Activated CD4-positive, alpha-beta T cell treated with anti-CD3 and anti-CD28 coated beads, Interleukin-2, amount 10 ng/mL, durations not matched to agents 24 days and 14 days (primary cell): ENCODE measurements around the gene SCN8A. TPM values are rescaled to one million over a fixed set of nuclear protein-coding genes. Genes with fewer than 3 reads are reported as not detected.
"Not testable (repeated sequence)": the region's sequence is repeated elsewhere in the genome, so short reads cannot be mapped to it uniquely, and the experiment has no call there.

ENCODE experiments used
- DNase-seq: peaks from one replicate; pipeline ENCODE4 v3.0.0; 2022
- H3K27ac Mint-ChIP-seq: one replicate; pipeline ENCODE4 v1.8.0; 2022; ENCODE audit warnings: mild to moderate bottlenecking, mixed read lengths
- H3K27me3 Mint-ChIP-seq: one replicate; pipeline ENCODE4 v1.8.0; 2022; ENCODE audit warnings: mixed read lengths
- H3K36me3 Mint-ChIP-seq: one replicate; pipeline ENCODE4 v1.8.0; 2022; ENCODE audit warnings: low read depth, mild to moderate bottlenecking, mixed read lengths
- H3K4me1 Mint-ChIP-seq: one replicate; pipeline ENCODE4 v1.8.0; 2021; ENCODE audit warnings: mixed read lengths
- H3K4me3 Mint-ChIP-seq: one replicate; pipeline ENCODE4 v1.8.0; 2022; ENCODE audit warnings: mild to moderate bottlenecking, moderate library complexity, mixed read lengths
- H3K9me3 Mint-ChIP-seq: one replicate; pipeline ENCODE4 v1.8.0; 2021; ENCODE audit warnings: mixed read lengths
- intact Hi-C: fragments of 100-400 bp; cut with micrococcal nuclease; formaldehyde crosslinking; loops from one replicate; pipeline ENCODE4 v1.15.1; 2023
- total RNA-seq: library from RNA; stranded (reverse); gene quantifications from 2 replicates; pipeline ENCODE4 v1.2.3, GENCODE V29; 2022

SCN8A gene
- total RNA-seq, 1 donor from 2014 or later, result 0.12 TPM

DNA sequence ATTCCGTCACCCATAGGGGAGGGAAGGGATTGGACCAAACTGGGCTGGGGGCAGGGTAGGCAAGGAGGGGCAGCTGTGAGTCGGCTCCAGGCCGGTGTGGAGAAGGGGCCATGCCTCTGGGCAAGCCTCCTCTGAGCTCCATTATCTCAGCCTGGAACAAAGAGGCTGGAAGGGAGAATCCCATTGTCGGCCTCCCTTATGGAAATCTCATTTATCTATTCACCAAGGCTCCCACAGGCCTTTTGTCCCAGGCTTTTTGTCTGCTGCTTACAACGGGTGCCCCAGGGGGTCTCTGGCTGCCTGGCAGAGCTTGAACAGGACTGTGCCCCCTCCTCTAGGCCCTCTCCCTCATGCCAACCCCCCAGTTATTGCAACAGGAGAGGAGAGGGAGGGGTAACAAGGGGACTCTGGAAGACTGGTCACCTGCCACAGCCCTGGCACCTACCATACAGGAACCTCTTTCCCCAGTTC, 238.0 kb downstream of the SCN8A start:
- Mint-ChIP-seq H3K36me3 (no peaks in the 10 kb centered on the region), H3K9me3 (no peaks in the 10 kb centered on the region), H3K27me3 (peaks cover 30% of the 10 kb centered on the region), H3K4me1 (peaks cover 29% of the 10 kb centered on the region), H3K27ac (no peak overlapping the region), H3K4me3 (no peak overlapping the region)
- intact Hi-C loops, result loop anchor here (5.0 to 10.0 kb wide), 2 partner anchors 46 to 143 kb away; no protein-coding TSS in a partner anchor
- no peak for DNase-seq

DNA sequence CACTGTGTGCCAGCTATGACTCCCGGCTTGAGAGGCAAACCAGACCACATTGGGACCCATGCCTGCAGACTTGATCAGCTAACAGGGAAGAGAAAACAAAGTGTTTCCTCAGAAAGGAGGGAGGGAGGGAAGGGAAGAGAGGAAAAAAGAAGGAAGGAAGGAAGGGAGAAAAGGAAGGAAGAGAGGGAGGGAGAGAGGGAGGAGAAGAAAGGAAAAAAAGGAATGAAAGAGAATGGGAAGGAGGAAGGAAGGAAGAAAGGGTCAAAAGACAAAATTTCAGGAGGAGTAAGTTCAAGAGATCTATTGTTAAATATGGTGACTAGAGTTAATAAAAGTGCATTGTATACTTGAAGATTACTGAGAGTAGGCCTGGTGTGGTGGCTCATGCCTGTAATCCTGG, 238.6 kb downstream of the SCN8A start:
- no peaks in the 10 kb centered on the region for H3K36me3 Mint-ChIP-seq
- no peaks in the 10 kb centered on the region for H3K9me3 Mint-ChIP-seq
- peaks cover 29% of the 10 kb centered on the region for H3K4me1 Mint-ChIP-seq
- no peak for DNase-seq
- H3K4me3 Mint-ChIP-seq, result no peak overlapping the region
- no peak overlapping the region for H3K27ac Mint-ChIP-seq
- H3K27me3 Mint-ChIP-seq, result peaks cover 30% of the 10 kb centered on the region
- intact Hi-C loops, result loop anchor here (5.0 to 10.0 kb wide), 2 partner anchors 45 to 143 kb away; no protein-coding TSS in a partner anchor

- intact Hi-C loops, H3K27ac Mint-ChIP-seq, DNase-seq, H3K9me3 Mint-ChIP-seq, H3K36me3 Mint-ChIP-seq, H3K4me3 Mint-ChIP-seq: not testable (repeated sequence)
- H3K4me1 Mint-ChIP-seq, result peaks cover 29% of the 10 kb centered on the region
- peaks cover 32% of the 10 kb centered on the region for H3K27me3 Mint-ChIP-seq
Measured at GRCh38 chr12:51831817-51832216, 240.8 kb downstream of the SCN8A start.

- peak; percentile 69 for DNase-seq
- Mint-ChIP-seq H3K36me3 (no peaks in the 10 kb centered on the region), H3K27me3 (peaks cover 33% of the 10 kb centered on the region), H3K4me1 (peaks cover 24% of the 10 kb centered on the region), H3K4me3 (peak overlapping the region; percentile 32), H3K9me3 (no peaks in the 10 kb centered on the region), H3K27ac (no peak overlapping the region)
- intact Hi-C loops, result no loop called here
Measured at GRCh38 chr12:51832354-51833107, 241.5 kb downstream of the SCN8A start.

DNA sequence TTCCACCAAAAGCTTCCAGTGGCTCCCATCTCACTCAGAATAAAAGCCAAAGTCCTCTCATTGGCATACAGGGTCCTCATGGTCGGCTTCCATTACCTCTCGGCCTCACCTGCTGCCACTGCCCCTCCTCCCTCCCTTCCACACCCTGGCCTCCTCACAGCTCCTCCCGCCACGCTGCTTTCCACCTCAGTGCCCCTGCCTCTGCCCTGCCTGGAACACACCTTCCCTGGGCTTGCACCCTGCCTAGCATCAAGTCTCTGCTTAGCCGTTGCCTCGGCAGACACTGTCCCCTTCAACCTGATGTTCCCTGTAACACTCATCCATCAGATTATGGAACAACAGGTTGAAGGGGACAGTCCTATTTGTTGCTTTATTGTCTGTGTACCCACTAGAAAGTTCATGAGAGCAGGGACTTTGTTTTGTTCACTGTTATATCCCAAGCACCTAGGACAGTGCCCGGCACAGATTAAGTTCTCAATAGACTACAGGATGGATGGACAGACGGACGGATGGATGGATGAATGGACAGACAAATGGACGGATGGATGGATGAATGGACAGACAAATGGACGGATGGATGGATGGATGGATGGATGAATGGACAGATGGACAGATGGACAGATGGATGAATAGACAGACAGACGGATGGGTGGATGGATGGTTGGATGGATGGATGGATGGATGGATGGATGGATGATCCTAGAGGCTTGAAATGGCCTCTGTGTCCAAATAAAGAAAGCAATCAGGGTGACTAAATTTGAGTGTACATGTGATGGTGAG, 242.6 kb downstream of the SCN8A start:
- peaks cover 37% of the 10 kb centered on the region for H3K27me3 Mint-ChIP-seq
- H3K4me3 Mint-ChIP-seq, result no peak overlapping the region
- intact Hi-C loops, result no loop called here
- H3K36me3 Mint-ChIP-seq, result no peaks in the 10 kb centered on the region
- H3K9me3 Mint-ChIP-seq, result no peaks in the 10 kb centered on the region
- H3K27ac Mint-ChIP-seq, result no peak overlapping the region
- DNase-seq, result no peak
- H3K4me1 Mint-ChIP-seq, result peaks cover 13% of the 10 kb centered on the region

DNA sequence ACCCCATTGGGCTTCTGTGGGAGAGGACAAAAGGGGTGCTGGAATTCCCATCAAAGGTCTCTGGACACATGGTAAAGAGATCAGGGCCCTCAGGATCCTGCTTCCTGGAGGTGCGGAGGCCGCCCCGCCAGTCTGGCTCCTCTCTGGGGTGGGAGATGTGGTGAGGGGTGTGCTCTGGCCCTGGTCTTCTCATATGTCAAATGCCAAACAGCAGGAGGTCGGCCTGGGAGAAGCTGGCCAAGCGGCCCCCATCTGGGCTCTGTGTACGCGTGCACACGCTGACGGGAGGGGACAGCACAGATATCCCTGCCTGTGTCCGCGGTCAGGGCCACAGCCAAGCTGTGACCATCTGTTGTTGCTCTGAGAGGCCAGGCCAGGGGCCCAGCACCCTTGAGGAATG, 243.4 kb downstream of the SCN8A start:
- Mint-ChIP-seq H3K36me3 (no peaks in the 10 kb centered on the region), H3K9me3 (no peaks in the 10 kb centered on the region), H3K4me3 (no peak overlapping the region), H3K27ac (no peak overlapping the region), H3K27me3 (peaks cover 41% of the 10 kb centered on the region), H3K4me1 (peaks cover 12% of the 10 kb centered on the region)
- no peak for DNase-seq
- intact Hi-C loops, result no loop called here

- Mint-ChIP-seq H3K4me1 (peaks cover 12% of the 10 kb centered on the region), H3K9me3 (no peaks in the 10 kb centered on the region), H3K27me3 (peaks cover 36% of the 10 kb centered on the region), H3K36me3 (no peaks in the 10 kb centered on the region), H3K4me3 (no peak overlapping the region), H3K27ac (no peak overlapping the region)
- no peak for DNase-seq
- intact Hi-C loops, result no loop called here
Measured at GRCh38 chr12:51836041-51836826, 245.2 kb downstream of the SCN8A start.

GRCh38 chr12:51836827-51837173, 245.8 kb downstream of the SCN8A start:
- H3K36me3 Mint-ChIP-seq, result no peaks in the 10 kb centered on the region
- no peak for DNase-seq
- no peak overlapping the region for H3K4me3 Mint-ChIP-seq
- H3K4me1 Mint-ChIP-seq, result peaks cover 12% of the 10 kb centered on the region
- H3K27me3 Mint-ChIP-seq, result peaks cover 33% of the 10 kb centered on the region
- no peak overlapping the region for H3K27ac Mint-ChIP-seq
- H3K9me3 Mint-ChIP-seq, result no peaks in the 10 kb centered on the region
- intact Hi-C loops, result no loop called here

- Mint-ChIP-seq H3K9me3 (no peaks in the 10 kb centered on the region), H3K4me1 (peaks cover 10% of the 10 kb centered on the region), H3K36me3 (no peaks in the 10 kb centered on the region), H3K27ac (no peak overlapping the region), H3K4me3 (no peak overlapping the region), H3K27me3 (peaks cover 30% of the 10 kb centered on the region)
- no peak for DNase-seq
- intact Hi-C loops, result no loop called here
Measured at GRCh38 chr12:51837286-51837685, 246.3 kb downstream of the SCN8A start.

DNA sequence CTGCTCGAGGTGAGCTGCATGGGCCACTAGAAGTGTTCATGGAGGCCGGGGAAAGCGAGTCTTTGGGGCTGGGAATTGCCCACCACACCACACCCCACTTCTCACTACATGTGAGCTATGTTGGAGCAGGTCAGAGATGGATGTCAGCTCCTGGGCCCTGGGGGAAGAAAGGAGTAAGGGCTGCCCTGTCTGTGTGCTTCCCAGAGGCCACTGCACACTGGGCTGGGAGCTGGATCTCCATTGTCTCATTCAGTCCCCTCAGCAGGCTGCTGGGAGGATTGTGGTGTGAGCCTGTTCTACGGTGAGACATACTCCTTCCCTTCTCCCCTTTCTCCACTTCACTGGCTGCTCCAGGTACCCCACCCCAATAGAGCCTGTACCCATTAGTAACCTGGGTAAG, 247.0 kb downstream of the SCN8A start:
- peaks cover 26% of the 10 kb centered on the region for H3K27me3 Mint-ChIP-seq
- H3K9me3 Mint-ChIP-seq, result no peaks in the 10 kb centered on the region
- no peak overlapping the region for H3K4me3 Mint-ChIP-seq
- H3K4me1 Mint-ChIP-seq, result peaks cover 3% of the 10 kb centered on the region
- no peak overlapping the region for H3K27ac Mint-ChIP-seq
- DNase-seq, result no peak
- intact Hi-C loops, result no loop called here
- H3K36me3 Mint-ChIP-seq, result no peaks in the 10 kb centered on the region

DNA sequence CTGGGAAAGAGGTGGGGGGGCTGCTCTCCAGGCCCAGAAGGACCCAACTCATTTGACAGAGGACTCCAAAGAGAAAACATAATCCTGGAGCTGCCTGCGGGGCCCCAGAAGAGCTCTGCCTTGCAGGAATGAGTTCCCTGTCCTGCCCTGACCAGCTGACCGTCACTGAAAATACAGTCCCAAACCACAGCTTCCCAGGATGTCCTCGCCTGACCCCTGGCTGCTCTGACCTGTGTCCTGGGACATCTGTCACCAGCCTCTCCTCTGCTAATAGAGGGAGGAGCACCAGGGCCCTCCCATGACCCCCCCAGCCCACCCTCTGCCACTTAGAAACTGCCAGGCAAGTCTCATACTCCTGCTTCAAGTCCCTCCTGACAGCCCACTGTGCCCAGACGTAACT, 247.7 kb downstream of the SCN8A start:
- H3K4me1 Mint-ChIP-seq, result no peaks in the 10 kb centered on the region
- H3K27me3 Mint-ChIP-seq, result peaks cover 24% of the 10 kb centered on the region
- H3K36me3 Mint-ChIP-seq, result no peaks in the 10 kb centered on the region
- no peak overlapping the region for H3K27ac Mint-ChIP-seq
- H3K9me3 Mint-ChIP-seq, result no peaks in the 10 kb centered on the region
- intact Hi-C loops, result no loop called here
- no peak for DNase-seq
- no peak overlapping the region for H3K4me3 Mint-ChIP-seq

DNA sequence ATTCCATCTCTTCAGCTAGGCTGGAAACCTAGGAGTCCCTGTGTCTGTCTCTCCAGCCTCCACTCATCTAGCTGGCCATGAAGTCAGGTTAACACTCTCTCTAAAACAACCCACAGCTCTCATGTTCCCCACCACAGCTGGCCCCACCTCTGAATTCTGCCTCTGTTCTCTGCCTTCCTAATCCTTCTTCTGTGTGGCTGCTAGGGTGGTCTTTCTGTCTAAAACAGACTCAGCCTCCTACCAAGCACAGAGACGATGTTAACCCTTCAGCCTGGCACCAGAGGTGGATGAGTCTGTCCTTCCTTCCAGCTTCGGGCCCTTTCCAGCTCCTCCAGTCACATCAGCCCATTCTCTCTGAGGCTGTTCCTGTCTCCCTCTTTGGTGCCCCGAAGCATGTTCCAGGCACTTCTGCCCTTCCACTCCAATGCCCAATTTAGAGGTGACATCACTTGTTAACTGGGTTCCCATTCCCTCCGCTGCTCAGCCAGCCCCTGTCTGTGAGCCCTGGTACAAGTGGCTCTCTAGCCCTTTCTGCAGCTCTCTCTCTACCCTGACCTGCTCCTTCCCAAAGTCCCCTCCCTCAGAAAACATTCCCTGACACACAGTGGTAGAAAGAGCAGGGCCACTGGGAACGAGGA, 248.4 kb downstream of the SCN8A start:
- no peak for DNase-seq
- Mint-ChIP-seq H3K9me3 (no peaks in the 10 kb centered on the region), H3K27ac (peak overlapping the region; percentile 14), H3K27me3 (peaks cover 28% of the 10 kb centered on the region), H3K36me3 (no peaks in the 10 kb centered on the region), H3K4me1 (no peaks in the 10 kb centered on the region), H3K4me3 (no peak overlapping the region)
- intact Hi-C loops, result no loop called here

DNA sequence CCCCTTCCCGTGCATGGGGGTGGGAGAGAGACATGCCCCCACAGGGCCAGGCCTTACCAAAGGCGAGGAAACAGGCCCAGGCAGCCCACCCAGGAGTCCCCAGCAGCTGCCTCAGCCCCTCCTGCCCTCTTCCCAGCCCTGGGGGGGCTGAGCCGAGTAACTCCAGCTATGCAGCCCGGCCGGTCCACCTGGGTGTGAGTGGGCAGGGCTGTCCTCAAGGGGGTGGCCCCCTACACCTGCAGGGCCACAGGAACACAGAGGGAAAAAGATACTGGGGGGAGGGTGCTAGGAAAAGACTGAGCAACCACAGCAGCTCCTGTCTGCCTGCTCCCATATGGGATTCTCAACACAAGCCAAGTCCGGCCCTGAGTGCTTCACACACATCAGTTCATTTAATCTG, 249.9 kb downstream of the SCN8A start:
- no peak overlapping the region for H3K4me3 Mint-ChIP-seq
- H3K27me3 Mint-ChIP-seq, result peaks cover 41% of the 10 kb centered on the region

More for the DNA sequence above, 249.9 kb downstream of the SCN8A start:
- Mint-ChIP-seq H3K9me3 (no peaks in the 10 kb centered on the region), H3K4me1 (peaks cover under 1% of the 10 kb centered on the region), H3K36me3 (peaks cover under 1% of the 10 kb centered on the region), H3K27ac (no peak overlapping the region)
- no peak for DNase-seq
- intact Hi-C loops, result no loop called here
